ENCODE results near the gene ANO1. TPM values are rescaled to one million over a fixed set of nuclear protein-coding genes. Genes with fewer than 3 reads are reported as not detected.
"Not testable (repeated sequence)": the region's sequence is repeated elsewhere in the genome, so short reads cannot be mapped to it uniquely, and the experiment has no call there.

ANO1 gene
- total RNA-seq, 1 experiment from 2014 or later: not detected

- DNase-seq (ENCODE audit: low read depth): no peak
Observed at GRCh38 chr11:70187771-70188170, 109.7 kb downstream of the ANO1 start.

- DNase-seq (ENCODE audit: low read depth): no peak
Observed at GRCh38 chr11:70189622-70190021, 111.5 kb downstream of the ANO1 start.

DNA sequence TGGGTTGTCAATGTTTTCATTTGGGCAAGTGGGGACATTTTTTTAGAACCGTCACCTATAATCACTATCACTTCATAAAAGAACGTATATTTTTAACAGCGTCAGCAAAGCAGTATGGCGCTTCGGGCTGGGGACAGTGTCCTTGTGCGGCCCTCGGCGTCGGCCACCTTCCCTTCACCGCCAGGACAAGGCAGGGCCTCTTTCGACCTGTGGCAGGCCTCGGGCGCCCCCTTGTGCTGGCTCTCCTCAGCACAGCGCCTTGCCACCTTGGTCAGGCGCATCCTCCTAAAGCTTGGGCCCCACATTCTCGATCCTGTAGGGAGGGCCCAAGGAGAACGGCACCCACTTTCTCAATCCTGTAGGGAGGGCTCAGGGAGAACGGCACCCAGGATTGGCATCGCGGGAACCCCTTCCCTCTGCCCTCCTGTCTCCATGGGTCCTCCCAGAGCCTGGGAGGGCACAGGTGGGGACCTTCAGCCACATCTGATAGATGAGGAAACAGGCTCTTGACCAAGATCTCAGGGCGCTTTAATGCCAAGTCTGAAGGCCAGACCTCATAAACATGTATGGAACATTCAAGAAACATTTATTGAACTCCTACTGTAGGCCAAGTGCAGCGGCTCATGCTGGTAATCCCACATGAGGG lies 113.5 kb downstream of the ANO1 start:
- DNase-seq (ENCODE audit: low read depth): no peak

DNA sequence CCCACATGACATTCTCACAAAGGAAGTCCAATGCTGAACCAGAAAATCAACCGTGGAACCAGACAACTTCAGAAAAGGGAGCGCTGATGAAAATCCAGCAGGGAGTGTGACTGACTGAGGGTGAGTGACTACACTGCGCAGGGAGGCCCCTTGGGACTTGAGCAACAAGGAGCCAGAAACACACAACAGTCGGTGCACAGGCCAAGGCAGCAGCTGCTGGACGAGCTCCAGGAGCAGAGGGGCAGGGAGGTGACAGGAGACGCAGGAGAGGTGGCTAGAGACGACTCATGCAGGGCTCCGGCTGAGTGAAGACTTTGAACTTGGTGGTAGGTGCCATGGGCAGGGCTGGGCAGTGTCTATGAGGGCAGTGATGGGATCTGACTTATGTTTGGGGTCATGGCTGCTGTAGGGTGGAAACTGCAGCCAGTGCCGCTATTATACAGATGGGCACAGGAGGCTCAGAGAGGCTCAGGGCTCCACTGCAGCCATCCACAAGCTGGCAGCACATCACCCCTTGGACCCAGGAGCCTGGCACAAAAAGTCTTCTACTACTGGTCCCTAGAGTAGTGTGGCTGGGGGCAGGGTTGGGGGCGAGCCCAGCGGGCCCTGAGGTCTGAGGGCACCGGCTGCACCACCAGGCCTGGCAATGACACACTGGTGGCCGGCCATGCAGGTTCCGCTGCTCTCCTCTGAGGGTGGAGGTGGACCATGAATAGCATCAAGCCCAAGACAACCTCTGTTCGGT lies 114.7 kb downstream of the ANO1 start:
- no peak for DNase-seq (ENCODE audit: low read depth)

DNA sequence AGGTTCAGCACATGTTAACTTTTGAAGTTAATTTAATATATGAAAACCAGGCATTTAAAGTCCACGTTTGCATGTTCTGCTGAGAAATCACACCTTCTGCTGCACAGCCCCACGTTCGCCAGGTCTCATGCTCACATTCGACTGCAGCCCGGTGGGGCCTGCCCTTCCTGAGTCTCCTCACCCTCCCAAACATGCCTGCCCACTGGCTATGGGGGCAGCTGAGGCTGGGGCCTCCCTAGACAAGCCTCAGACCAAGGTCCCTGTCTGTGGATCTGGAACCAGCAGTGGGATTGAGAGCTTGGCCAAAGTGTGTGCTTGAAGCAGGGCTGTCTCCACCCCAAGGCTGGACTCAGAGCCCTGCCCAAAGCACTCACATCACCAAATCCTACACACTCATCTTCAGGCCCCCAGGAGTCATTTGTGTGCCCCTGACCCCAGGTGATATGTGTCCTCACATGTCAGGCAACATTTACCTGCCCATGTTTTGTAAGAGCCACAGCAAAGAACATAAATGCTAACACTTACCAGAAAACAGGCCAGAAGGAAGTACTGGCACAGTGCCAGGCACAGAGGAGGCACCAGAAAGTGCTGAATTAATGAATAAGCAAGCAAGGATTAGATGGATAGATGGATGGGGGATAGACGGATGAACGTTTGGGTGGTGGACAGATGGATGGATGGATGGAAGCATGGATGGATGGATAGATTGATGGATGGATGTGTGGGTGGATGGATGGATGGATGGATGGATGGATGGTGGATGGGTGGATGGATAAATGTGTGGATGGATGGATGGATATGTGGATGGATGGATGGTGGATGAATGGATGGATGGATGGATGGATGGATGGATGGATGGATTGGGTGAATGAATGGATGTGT lies 115.5 kb downstream of the ANO1 start:
- DNase-seq (ENCODE audit: low read depth): no peak

DNA sequence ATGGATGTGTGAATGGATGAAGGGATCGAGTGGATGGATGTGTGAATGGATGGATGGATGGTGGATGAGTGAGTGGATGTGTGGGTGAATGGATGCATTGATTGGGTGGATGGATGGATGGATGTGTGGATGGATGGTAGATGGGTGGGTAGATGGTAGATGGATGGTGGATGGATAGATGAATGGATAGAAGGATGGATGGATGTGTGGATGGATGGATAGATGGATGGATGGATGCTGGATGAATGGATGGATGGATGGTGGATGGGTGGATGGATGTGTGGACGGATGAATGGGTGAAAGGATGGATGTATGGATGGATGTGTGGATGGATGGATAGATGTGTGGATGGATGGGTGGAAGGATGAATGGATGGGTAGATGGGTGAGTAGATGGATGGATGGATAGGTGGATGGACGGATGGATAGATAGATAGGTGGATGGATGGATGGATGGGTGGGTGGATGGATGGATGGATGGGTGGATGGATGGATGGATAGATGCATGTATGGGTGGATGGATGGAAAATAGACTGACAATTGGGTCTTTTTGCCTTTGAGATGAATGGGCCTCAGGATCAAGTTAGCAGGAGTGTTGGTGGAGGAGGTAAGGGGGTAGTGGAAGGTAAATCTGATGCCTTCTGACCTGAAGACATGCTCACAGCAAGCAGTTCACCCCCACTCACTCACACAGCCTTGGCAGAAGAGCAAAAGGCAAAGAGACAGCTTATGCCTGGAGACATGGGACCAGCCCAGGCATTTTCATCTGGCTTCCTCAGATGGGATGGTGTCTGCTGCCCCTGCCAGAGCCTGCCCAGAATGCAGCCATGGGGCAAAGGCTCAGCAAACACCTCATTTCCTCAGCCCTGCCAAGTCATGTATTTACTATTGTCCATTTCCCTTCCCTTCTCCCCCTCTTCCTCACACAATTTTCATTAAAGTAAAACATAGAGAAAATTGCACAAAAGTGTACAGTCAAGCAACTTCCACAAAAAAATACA lies 117.0 kb downstream of the ANO1 start:
- no peak for DNase-seq (ENCODE audit: low read depth)

DNA sequence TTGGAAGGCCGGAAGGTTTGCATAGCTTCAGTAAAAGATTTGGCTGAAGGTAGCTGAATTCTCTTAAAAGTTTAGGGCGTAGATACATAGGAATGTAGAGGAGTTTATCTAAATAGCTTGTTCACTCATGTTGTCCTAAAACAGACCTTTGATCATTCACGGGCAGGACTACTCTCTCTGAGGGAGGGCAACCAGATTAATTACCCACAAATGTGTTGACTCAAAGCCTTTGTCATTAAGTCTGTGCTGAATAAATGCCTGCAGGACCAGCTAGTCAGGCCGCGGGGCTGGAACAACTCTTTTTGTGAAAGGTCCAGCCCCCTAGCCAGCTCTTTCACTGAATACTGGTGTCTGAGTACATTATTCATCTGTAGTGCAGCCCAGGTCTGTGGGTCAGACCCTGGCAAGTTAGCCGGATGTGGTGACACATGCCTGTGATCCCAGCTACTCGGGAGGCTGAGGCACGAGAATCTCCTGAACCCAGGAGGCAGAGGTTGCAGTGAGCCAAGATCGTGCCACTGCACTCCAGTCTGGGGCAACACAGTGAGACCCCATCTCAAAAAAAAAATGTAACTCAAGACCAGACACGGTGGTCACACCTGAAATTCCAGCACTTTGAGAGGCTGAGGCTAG lies 122.2 kb downstream of the ANO1 start:
- no peak for DNase-seq (ENCODE audit: low read depth)

GRCh38 chr11:70201047-70201446 lies 122.9 kb downstream of the ANO1 start:
- DNase-seq (ENCODE audit: low read depth): not testable (repeated sequence)

DNA sequence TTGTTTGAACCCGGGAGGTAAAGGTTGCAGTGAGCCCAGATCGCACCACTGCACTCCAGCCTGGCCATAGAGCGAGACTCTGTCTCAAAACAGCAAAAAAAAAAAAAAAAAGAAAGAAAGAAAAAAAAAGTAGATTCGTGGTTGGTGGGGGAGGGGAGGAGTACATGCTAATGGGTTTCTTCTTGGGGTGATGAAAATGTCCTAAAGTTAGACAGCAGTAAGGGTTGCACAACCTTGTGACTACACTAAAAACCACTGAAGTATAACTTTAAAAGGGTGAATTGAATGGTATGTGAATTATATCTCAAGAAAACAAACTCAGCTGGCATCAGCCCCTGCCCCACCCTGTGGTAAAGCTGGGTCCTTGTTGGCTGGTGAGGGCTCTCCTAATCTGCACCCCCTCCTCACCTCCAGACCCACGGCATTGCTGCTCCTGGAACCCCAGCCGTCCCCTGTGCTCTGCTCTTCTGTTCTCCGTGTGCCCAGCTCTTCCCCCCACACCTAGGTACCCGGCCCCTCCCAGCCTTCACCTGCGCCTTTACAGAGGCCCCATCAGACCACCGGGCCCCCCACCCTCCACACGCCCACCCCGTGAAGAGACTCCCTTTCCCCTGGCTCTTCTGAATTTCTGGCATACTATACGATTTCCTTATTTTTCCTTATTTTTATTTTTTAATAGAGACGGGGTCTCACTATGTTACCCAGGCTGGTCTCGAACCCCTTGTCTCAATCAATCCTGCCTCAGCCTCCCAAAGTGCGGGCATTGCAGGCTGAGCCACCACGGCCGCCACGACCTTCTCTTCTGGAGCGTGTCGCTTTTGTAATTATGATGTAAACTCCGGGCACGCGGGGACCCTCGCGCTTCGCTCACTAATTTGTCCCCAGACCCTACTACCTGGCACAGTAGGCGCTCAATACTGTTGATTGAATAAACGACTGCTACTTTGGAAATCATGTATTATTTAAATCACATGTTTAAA lies 124.1 kb downstream of the ANO1 start:
- no peak for DNase-seq (ENCODE audit: low read depth)

DNA sequence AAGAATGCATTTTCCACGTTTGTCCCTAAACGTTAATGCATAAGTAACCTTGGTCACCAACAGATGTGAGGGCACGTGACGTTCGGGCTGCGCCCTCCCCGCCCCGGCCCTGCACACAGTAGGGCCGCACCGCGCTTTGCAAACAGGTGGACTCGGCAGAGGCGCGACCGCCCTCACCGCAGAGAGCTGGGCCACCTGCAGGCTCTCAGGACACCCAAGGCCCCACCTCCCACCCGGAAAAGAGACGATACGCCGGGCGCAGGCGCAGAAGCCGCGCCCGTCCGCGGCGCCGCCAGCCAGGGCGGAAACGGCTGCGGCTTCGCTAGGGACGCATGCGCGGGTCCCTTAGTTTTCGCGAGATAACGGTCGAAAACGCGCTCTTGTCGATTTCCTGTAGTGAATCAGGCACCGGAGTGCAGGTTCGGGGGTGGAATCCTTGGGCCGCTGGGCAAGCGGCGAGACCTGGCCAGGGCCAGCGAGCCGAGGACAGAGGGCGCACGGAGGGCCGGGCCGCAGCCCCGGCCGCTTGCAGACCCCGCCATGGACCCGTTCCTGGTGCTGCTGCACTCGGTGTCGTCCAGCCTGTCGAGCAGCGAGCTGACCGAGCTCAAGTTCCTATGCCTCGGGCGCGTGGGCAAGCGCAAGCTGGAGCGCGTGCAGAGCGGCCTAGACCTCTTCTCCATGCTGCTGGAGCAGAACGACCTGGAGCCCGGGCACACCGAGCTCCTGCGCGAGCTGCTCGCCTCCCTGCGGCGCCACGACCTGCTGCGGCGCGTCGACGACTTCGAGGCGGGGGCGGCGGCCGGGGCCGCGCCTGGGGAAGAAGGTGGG lies 125.0 kb downstream of the ANO1 start, which contains the start of gene FADD:
Gene FADD, plus strand, starts transcription at position 377 of the 831 bp plus-strand sequence. Its CDS starts 164 bp downstream, at position 541.
- DNase-seq (ENCODE audit: low read depth): peak; percentile 90

- peak; percentile 82 for DNase-seq (ENCODE audit: low read depth)
Observed at GRCh38 chr11:70203751-70204465, 125.8 kb downstream of the ANO1 start.

DNA sequence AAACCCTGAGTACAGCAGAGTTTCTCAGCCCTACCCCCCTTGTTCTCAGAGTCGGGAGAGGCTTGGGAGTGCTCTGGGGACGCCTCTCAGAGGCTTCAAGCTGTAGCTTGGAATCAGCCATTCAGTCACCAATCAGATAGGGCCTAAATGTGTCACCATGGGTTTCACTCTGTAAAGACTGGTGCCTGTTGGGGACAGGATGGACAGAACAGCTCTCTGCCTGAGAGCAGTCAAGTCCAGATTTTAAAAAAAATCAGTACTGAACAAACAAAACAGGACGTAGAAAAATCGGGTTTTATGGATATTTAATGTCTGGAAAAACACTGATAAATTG lies 126.3 kb downstream of the ANO1 start:
- no peak for DNase-seq (ENCODE audit: low read depth)

DNA sequence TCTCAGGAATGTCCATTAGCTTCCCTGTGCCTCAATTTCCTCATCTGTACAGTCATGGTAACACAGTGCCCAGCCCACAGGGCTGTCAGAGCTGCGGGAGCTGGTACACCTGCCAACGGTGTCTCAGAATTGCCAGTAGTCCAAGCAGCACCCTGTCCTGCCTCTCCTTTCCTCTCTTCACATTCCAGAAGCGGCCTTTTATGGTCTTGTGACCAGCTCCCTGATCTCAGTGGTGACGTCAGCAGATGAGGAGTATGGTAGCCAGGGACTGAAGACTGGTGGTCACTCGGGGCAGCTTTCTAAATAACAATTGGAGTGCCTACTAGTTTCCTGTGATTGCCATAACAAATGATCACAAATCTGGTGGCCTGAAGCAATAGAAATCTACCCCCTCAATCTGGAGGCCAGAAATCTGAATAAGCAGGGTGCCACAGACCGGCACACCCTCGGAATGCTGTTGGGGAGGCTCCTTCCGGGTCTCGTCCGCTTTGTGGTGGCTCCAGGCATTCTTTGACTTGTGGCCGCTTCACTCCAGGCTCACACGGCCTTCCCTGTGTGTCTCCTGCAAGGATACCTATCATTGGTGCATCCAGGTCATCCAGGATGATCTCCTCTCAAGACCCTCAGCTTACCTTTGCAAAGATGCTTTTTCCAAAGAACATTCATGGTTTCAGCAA lies 127.1 kb downstream of the ANO1 start:
- no peak for DNase-seq (ENCODE audit: low read depth)

GRCh38 chr11:70205766-70206165 lies 127.6 kb downstream of the ANO1 start:
- DNase-seq (ENCODE audit: low read depth): no peak

- no peak for DNase-seq (ENCODE audit: low read depth)
Observed at GRCh38 chr11:70206226-70206981, 128.3 kb downstream of the ANO1 start.

GRCh38 chr11:70206982-70207376 lies 128.9 kb downstream of the ANO1 start:
- no peak for DNase-seq (ENCODE audit: low read depth)
